GM12878 (cell line): ENCODE measurements around the gene NKD2. TPM values are rescaled to one million over a fixed set of nuclear protein-coding genes. Genes with fewer than 3 reads are reported as not detected.
"Not testable (repeated sequence)": the region's sequence is repeated elsewhere in the genome, so short reads cannot be mapped to it uniquely, and the experiment has no call there.

ENCODE experiments used
- ATAC-seq: fragments of 200-7000 bp; cut with Tn5 transposase; 3 replicates; pipeline ENCODE4 v1.9.1; 2020; ENCODE audit warnings: mild to moderate bottlenecking, moderate library complexity
- BruUV-seq: library from RNA; stranded (reverse); fragments of 400-500 nt; replicated peaks from 2 replicates; lab custom pipeline; 2021; lab: Mats Ljungman, UMichigan
- CTCF ChIA-PET: fragments of 300-600 bp; sonication (Branson Sonifier 250); formaldehyde crosslinking; extraction: SDS; loops from one replicate; lab custom pipeline; 2021; ENCODE audit warnings: inconsistent platforms; lab: Yijun Ruan, JAX
- POLR2A ChIA-PET: fragments of 350-600 bp; formaldehyde crosslinking; extraction: SDS; loops from one replicate; lab custom pipeline; 2021; ENCODE audit warnings: inconsistent platforms; lab: Charles Lee
- RAD21 ChIA-PET: fragments of 300-600 bp; sonication (Branson Sonifier 250); formaldehyde crosslinking; loops from one replicate; lab custom pipeline; 2023; ENCODE audit warnings: antibody characterized with exemption; ENCODE audit not compliant: unreplicated experiment; lab: Charles Lee
- SMC1A ChIA-PET: fragments of 300-600 bp; sonication (Branson Sonifier 250); formaldehyde crosslinking; loops from one replicate; lab custom pipeline; 2023; ENCODE audit not compliant: unreplicated experiment, uncharacterized antibody; lab: Charles Lee
- DNase-seq: peaks from one replicate; pipeline ENCODE4 v3.0.0-alpha.2; 2011; ENCODE audit warnings: low read depth, low spot score
- FAIRE-seq: peaks from 3 replicates; lab custom pipeline; 2011; peaks lifted over from hg19 to GRCh38; lab: Jason Lieb, UNC
- H2AFZ ChIP-seq: 2 replicates; pipeline ENCODE4 v1.6.0; 2011; ENCODE audit warnings: low read depth, low read length, control low read depth; ENCODE audit not compliant: control insufficient read depth
- H3K27ac ChIP-seq: 2 replicates; pipeline ENCODE4 v1.5.1; 2011; ENCODE audit warnings: control low read depth; ENCODE audit not compliant: control insufficient read depth, insufficient read depth
- H3K27me3 ChIP-seq, 2 experiments: replicated peaks in 1 of 2; 2 replicates each; pipeline versions ENCODE4 v1.6.0 to v1.6.1; 2011; ENCODE audit warnings: low read length in 1 of 2; ENCODE audit not compliant: control insufficient read depth in 2 of 2, insufficient read depth in 2 of 2
- H3K36me3 ChIP-seq, 2 experiments: 2 replicates each; pipeline ENCODE4 v1.5.1; 2011; ENCODE audit warnings: low read length in 1 of 2; ENCODE audit not compliant: control insufficient read depth in 2 of 2, insufficient read depth in 2 of 2
- H3K4me1 ChIP-seq: 2 replicates; pipeline ENCODE4 v1.6.1; 2011; ENCODE audit warnings: mild to moderate bottlenecking, low read length, moderate library complexity, mixed read lengths; ENCODE audit not compliant: control insufficient read depth, insufficient read depth
- H3K4me2 ChIP-seq: 2 replicates; pipeline ENCODE4 v1.6.0; 2011; ENCODE audit warnings: control low read depth; ENCODE audit not compliant: control insufficient read depth, insufficient read depth
- H3K4me3 ChIP-seq: fragments of 200-600 bp; sonication (generic); 2 replicates; pipeline ENCODE4 v1.5.1; 2016
- H3K79me2 ChIP-seq: 2 replicates; pipeline ENCODE4 v1.6.0; 2011; ENCODE audit warnings: low read length; ENCODE audit not compliant: control insufficient read depth, insufficient read depth
- H3K9ac ChIP-seq: 2 replicates; pipeline ENCODE4 v1.8.0; 2011; ENCODE audit warnings: low read length, control low read depth, mixed read lengths; ENCODE audit not compliant: control insufficient read depth, insufficient read depth
- H3K9me3 ChIP-seq: replicated peaks from 3 replicates; pipeline ENCODE4 v1.5.1; 2011; ENCODE audit warnings: mild to moderate bottlenecking, low read length; ENCODE audit not compliant: control insufficient read depth, insufficient read depth
- H4K20me1 ChIP-seq: 2 replicates; pipeline ENCODE4 v1.6.0; 2011; ENCODE audit not compliant: control insufficient read depth, insufficient read depth
- ETV6 ChIP-seq, 2 experiments: fragments of 450-650 bp in 1 of 2; IDR thresholded peaks in 1 of 2; conservative IDR thresholded peaks in 1 of 2; 2 replicates each; pipeline ENCODE4 v1.6.1; 2014; ENCODE audit warnings: antibody characterized with exemption in 1 of 2, borderline replicate concordance in 1 of 2, low read depth in 1 of 2, mild to moderate bottlenecking in 1 of 2, moderate library complexity in 1 of 2
- FOXK2 ChIP-seq: fragments of 450-650 bp; IDR thresholded peaks from 2 replicates; pipeline ENCODE4 v1.6.1; 2017; ENCODE audit warnings: mild to moderate bottlenecking, moderate library complexity
- RELB ChIP-seq: fragments of 450-650 bp; IDR thresholded peaks from 2 replicates; pipeline ENCODE4 v1.6.1; 2017; ENCODE audit warnings: low read depth, mild to moderate bottlenecking, moderate library complexity
- TCF12 ChIP-seq: IDR thresholded peaks from 2 replicates; pipeline ENCODE4 v1.6.1; 2011; ENCODE audit warnings: low read depth, mild to moderate bottlenecking, low read length
- TCF7 ChIP-seq: IDR thresholded peaks from 2 replicates; pipeline ENCODE4 v1.6.1; 2014; ENCODE audit warnings: antibody characterized with exemption, borderline replicate concordance
- ZNF274 ChIP-seq: IDR thresholded peaks from one replicate; pipeline ENCODE4 v1.8.0; 2011; ENCODE audit not compliant: insufficient read length, insufficient read depth
- ZNF687 ChIP-seq: fragments of 450-650 bp; IDR thresholded peaks from 2 replicates; pipeline ENCODE4 v1.6.1; 2017; ENCODE audit warnings: mild to moderate bottlenecking, moderate library complexity
- WGBS: methylation state at CpG from one replicate; pipeline ENCODE4 v1.1.6; 2016; ENCODE audit warnings: low lambda C conversion rate; ENCODE audit not compliant: insufficient replicate concordance, insufficient coverage; ENCODE audit errors: missing lambda C conversion rate; 5-methylcytosine and 5-hydroxymethylcytosine counted together
- in situ Hi-C: fragments of 300-500 bp; cut with MboI; formaldehyde crosslinking; loops from 9 replicates; pipeline ENCODE4 v1.14.3; 2018; ENCODE audit warnings: mixed read lengths
- intact Hi-C: fragments of 100-400 bp; cut with micrococcal nuclease; formaldehyde crosslinking; loops from one replicate; pipeline ENCODE4 v1.14.2; 2022; ENCODE audit not compliant: unreplicated experiment
- polyA plus RNA-seq, 11 experiments: library from polyadenylated mRNA; depleted of rRNA in 4 of 11; unstranded in 6 of 11; stranded (reverse) in 5 of 11; fragments of >200 nt; fragmentation: Nextera tagmentation in 4 of 11; fragmentation: Illumina TruSeq in 1 of 11; extraction: Ambion mirVana in 4 of 11; extraction: Trizol in 1 of 11; gene quantifications; 1 replicate in 1 of 11; 2 replicates in 10 of 11; pipeline versions ENCODE4 v1.2.1 to v1.2.3, GENCODE V29; 2011 to 2016; ENCODE audit warnings: inconsistent platforms in 2 of 11, missing spikeins in 2 of 11, low read depth in 1 of 11
- total RNA-seq, 4 experiments: library from RNA; depleted of rRNA in 3 of 4; stranded (reverse); fragments of >200 nt in 3 of 4; fragmentation: Illumina TruSeq in 1 of 4; extraction: Trizol in 1 of 4; gene quantifications; 2 replicates each; pipeline versions ENCODE4 v1.2.1 to v1.2.3, GENCODE V29; 2013 to 2021

Gene NKD2
- total and polyA plus RNA-seq, 10 of the 15 experiments (the other 5 are each of a cell fraction or from before 2014, with no cell fraction given), result 0.20 to 0.83 (median 0.26) TPM; not detected in 7

GRCh38 chr5:1021136-1021968 is 12.8 kb downstream of the NKD2 start:
- 0 out of 2 replicates have a peak overlapping the region, but pooled peaks have one; percentile 17 for H3K4me2 ChIP-seq
- H3K9ac ChIP-seq, result no peak overlapping the region
- no peak for TF ChIP-seq ZNF687
- no peak for TF ChIP-seq ZNF274
- TF ChIP-seq TCF12, result no peak
- TF ChIP-seq FOXK2, result no peak
- TF ChIP-seq RELB, result no peak
- no peak for TF ChIP-seq ETV6 (conservative IDR thresholded peaks at IDR 0.05 in 1 of 2, IDR thresholded peaks at IDR 0.05 in 1 of 2; ENCODE audit: borderline replicate concordance in 1 of 2, low read depth in 1 of 2)
- peak; percentile 62; the same call in 1 of the 2 replicates for TF ChIP-seq TCF7
- H3K4me3 ChIP-seq, result no peak overlapping the region
- no peaks in the 10 kb centered on the region for H4K20me1 ChIP-seq
- in situ Hi-C loops, result no loop called here
- BruUV-seq, result no TSS peak
- no peaks in the 10 kb centered on the region for H3K9me3 ChIP-seq
- SMC1A ChIA-PET, result interaction anchor here (0.6 kb wide), 1 partner anchor 967 kb away, joined by 3 read pairs; no protein-coding TSS in a partner anchor
- FAIRE-seq, result no peak
- RAD21 ChIA-PET, result interaction anchor here (0.9 kb wide), 1 partner anchor 119 kb away, joined by 3 read pairs; no protein-coding TSS in a partner anchor
- CTCF ChIA-PET, result no interaction called here
- no peak overlapping the region for H3K27ac ChIP-seq
- intact Hi-C loops, result no loop called here
- DNase-seq, result no peak
- H3K27me3 ChIP-seq, result no peaks in the 10 kb centered on the region
- peak; percentile 81 for ATAC-seq
- H3K36me3 ChIP-seq, result no peaks in the 10 kb centered on the region
- WGBS, result 52% methylated on average over 17 of the region's 29 CpGs
- no peaks in the 10 kb centered on the region for H3K4me1 ChIP-seq
- no peaks in the 10 kb centered on the region for H3K79me2 ChIP-seq
- no peak overlapping the region for H2AFZ ChIP-seq
- POLR2A ChIA-PET, result no interaction called here

- H3K4me3 ChIP-seq, intact Hi-C loops, ATAC-seq, H3K9me3 ChIP-seq, in situ Hi-C loops, H3K27ac ChIP-seq, H3K9ac ChIP-seq, H4K20me1 ChIP-seq, H3K36me3 ChIP-seq, H2AFZ ChIP-seq, CTCF ChIA-PET, H3K27me3 ChIP-seq, DNase-seq, H3K4me1 ChIP-seq, BruUV-seq, SMC1A ChIA-PET, FAIRE-seq, H3K4me2 ChIP-seq, H3K79me2 ChIP-seq, POLR2A ChIA-PET: not testable (repeated sequence)
- RAD21 ChIA-PET, result interaction anchor here (0.9 kb wide), 1 partner anchor 119 kb away, joined by 3 read pairs; no protein-coding TSS in a partner anchor
- WGBS, result 66% methylated on average over 4 of the region's 9 CpGs
These were observed 13.4 kb downstream of the NKD2 start for GRCh38 chr5:1021969-1022336.
